Stimulated activated CD4-positive, alpha-beta T cell treated with anti-CD3 and anti-CD28 coated beads, TNF-alpha, amount 100 ng/mL, for 24 hours (primary cell): ENCODE results near the gene TFDP3.

ENCODE experiments used
- DNase-seq, 3 experiments: peaks; one replicate each; pipeline ENCODE4 v3.0.0-alpha.2; 2020; ENCODE audit warnings: low read depth in 3 of 3

TFDP3 gene, protein sequence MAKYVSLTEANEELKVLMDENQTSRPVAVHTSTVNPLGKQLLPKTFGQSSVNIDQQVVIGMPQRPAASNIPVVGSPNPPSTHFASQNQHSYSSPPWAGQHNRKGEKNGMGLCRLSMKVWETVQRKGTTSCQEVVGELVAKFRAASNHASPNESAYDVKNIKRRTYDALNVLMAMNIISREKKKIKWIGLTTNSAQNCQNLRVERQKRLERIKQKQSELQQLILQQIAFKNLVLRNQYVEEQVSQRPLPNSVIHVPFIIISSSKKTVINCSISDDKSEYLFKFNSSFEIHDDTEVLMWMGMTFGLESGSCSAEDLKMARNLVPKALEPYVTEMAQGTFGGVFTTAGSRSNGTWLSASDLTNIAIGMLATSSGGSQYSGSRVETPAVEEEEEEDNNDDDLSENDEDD

DNA sequence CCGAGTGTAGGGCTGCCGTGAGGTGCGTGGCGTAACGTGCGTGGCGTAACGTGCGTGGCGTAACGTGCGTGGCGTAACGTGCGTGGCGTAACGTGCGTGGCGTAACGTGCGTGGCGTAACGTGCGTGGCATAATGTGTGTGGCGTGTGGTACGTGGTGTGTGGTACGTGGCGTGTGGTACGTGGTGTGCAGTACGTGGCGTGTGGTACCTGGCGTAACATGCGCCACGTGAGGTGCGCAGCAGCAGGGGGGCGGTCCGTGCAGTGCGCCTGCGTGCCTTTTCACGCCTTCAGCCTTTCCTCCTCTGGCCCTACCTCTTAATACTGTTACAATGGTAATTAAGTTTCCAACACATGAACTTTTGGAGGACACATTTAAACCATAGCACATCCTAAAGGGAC lies at the start of gene TFDP3:
Gene TFDP3 (minus strand): TSS at position 26 of the 400 bp plus-strand sequence. CDS start 95 bp downstream, outside the sequence.
- no peak for DNase-seq

DNA sequence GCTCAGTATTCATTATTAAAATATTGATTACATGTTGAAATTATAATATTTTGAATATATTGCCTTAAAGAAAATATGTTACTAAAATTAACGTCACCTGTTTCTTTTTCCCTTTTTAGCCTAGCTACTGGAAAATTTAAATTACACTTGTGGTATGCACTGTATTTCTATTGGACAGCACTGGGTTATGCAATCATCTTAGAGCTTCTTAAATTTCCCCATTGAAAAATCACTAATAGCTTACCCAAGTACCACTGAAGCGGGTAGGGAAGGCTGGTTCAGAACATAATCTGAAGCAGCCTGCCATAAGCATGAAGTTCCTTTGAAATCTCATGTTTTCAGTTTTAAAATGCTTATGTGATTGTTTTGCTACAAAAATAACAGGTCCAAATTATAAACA lies 49.5 kb upstream of the TFDP3 start:
- DNase-seq = no peak

DNA sequence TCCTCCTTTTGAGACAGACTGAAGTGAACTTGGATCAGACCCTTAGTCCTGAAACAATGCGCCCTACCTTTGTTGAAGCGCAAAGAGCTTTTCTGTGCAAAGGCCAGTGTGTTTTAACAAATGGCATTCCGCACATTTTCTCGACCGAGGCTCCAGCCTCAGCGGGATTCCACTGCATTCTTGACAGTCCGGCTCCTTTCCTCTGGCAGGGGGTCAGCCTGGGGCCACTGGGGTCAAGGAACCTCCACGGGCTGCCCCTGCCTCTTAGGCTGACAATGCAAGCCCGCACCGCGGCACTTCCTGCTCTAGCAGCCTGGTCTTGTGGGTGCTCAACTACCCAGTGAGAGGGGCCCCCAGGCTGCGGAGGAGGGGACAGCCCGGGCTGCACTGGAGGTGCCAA lies 47.2 kb upstream of the TFDP3 start:
- DNase-seq = no peak

DNA sequence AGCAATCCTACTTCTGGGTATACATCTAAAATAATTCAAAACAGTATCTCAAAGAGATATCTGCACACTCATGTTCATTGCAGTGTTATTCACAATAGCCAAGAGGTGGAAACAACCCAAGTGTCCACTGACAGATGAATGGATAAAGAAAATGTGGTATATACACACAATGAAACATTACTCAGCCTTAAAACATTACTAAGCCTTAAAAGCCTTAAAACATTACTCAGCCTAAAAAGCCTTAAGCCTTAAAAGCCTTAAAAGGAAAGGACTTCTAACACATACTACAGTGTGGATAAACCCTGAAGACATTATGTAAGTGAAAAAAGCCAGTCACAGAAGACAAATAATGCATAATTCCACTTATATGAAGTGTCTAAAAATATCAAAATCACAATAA lies 40.3 kb upstream of the TFDP3 start:
- no peak for DNase-seq

- DNase-seq = no peak
Observed at GRCh38 chrX:133254666-133255065, 36.5 kb upstream of the TFDP3 start.

GRCh38 chrX:133251204-133251603 lies 33.0 kb upstream of the TFDP3 start:
- no peak for DNase-seq

- no peak for DNase-seq
Observed at GRCh38 chrX:133250184-133251100, 32.3 kb upstream of the TFDP3 start.

DNA sequence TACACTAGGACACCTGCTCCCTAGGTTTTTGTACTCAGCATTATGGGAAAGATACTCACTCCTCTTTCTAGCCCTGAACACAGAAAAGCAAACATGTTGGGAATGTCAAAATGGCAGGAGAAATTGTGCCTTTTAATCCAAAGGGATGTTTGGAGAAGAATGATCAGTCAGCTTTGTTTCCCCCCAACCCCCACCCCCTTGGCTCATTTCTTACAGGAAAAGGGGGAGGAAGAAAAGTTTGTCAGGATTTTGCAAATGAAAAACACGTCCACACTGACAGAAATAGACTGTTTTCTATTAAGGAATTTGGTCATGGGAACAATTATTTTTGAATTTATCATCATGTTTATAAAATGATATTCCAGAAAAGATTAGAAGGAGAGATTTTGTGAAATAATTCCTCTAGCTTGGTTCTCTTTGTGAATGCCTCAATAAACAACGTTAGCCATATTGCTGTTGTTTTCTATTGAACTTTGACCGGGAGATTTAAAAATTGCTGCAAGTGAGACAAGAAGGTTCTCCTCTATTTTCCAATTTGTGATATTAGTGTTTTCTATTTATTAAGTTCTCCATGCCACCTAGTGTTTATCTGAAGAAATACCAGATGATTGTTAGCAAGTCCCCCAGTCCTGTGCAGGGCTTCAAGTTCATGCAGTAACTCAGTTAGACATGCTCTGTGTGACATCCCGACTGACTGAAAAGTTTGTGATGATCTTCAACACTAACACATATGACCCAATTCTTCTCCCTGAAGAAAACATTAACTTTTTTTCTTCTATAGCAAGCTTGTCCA lies 31.3 kb upstream of the TFDP3 start:
- no peak for DNase-seq

DNA sequence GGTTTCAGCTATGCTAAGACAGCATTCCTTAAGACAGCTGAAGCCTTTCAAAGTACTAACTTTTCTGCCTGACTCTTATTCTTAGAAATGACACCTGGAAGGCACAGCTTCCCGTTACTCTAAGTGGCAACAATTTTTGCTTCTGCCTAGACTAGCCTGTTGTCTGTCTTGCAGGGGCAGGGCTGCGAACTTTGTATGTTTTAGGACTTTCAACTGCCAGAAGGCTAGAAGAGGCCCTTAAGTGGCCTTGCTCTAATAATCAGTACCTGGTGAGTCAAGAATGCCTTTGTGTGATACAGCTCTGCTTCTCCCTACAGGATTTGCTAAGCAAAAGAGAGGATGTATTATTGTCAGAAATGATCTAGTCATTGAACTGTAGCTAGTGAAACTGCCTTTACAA lies 30.0 kb upstream of the TFDP3 start:
- no peak for DNase-seq

DNA sequence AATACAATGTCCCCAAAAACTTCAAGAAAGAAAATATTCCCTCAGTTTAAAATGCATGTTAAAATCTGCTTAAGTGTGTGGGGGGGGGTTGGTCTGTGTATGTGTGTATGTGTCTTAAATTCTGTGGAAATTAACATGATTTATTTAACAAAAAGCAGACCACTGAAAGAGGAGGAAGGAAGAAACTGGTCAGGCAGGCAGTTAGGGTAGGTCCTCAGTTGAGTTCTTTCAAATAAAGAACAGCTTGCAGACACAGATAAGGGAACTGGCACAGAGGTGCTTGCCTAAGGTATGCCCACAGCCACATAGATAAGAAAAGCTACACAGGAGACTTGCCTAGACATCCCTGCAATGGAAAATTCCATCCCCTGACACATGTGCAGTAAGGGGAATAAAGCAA lies 28.8 kb upstream of the TFDP3 start:
- DNase-seq = no peak

GRCh38 chrX:133235830-133236229 lies 17.7 kb upstream of the TFDP3 start:
- DNase-seq = no peak

- DNase-seq = no peak
Observed at GRCh38 chrX:133232331-133232730, 14.2 kb upstream of the TFDP3 start.

DNA sequence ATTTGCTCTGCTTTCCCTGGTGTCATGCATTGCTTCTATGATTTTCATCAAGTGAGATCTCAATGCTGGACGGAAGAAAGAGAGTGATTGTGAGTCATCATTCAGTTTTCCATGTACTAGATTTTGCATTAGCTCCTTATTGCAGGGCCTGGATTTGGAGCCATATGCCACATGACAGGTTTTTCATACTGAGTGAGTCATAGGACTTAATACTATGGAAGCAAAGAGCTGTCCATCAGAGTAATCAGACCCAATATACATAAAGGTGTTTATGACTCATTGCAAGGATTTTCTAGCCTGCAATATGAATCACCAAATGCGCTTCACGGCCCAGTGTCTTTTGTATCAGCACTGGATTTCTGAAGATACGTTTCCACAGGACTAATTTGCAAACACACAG lies 11.2 kb upstream of the TFDP3 start:
- no peak for DNase-seq

- no peak for DNase-seq
Observed at GRCh38 chrX:133215747-133216146, 2.4 kb downstream of the TFDP3 start.

- DNase-seq = no peak
Observed at GRCh38 chrX:133215017-133215416, 3.1 kb downstream of the TFDP3 start.

GRCh38 chrX:133214301-133214700 lies 3.9 kb downstream of the TFDP3 start:
- no peak for DNase-seq

DNA sequence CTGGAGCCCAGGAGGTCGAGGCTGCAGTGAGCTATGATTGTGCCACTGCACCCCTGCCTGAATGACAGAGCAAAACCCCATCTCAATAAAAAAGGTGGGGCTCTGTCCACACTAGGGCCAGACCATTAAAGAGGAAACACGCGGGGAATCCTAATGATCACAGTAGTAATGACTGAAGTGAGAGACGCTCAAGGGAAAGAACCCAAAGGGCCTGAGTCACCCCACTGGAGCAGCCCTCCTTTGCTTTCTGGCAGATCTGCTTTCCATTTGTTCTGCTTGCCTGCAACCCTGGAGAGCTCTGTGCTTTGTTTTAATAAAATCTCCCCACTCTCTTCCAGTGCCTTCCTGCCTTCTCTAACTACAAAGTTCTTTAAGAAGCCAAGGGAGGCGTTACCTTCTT lies 5.0 kb downstream of the TFDP3 start:
- DNase-seq = no peak

DNA sequence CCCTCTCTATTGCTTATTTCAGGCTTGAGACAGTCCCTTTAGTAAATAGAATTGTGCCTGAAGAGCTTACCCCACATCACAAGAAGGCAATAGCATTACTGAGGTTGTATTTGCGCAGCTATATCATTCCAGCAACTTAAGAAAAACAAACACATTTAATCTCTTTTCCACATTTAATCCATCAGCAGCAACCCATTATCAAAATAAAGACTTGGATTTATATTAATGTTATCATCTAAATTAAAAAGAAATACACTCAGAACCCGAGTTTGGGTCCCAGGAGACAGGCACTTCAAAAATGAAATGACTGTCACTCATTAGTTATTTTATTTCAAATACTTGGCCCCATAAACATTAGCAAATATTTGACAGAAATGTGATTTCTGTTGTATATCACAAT lies 10.4 kb downstream of the TFDP3 start:
- no peak for DNase-seq

DNA sequence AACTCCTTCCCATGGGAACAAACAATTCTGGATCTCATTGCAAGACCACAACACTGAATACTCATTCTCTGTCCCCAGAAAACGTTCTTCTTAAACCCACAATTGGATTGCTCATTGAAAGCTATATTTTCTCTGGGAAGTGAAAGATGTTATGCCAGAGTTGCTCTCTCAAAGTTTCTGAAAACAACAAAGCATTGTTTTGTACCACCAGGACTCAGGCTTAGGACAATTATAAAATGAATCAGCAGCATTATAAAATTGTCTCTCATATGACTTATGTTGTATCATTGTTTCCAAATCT lies 26.5 kb downstream of the TFDP3 start:
- DNase-seq = no peak

- DNase-seq = no peak
Observed at GRCh38 chrX:133190877-133191738, 27.0 kb downstream of the TFDP3 start.

- no peak for DNase-seq
Observed at GRCh38 chrX:133189195-133189594, 29.0 kb downstream of the TFDP3 start.
